HG03571 (cell line): ENCODE results near the gene DHX34.

ENCODE experiments used
- ATAC-seq: cut with Tn5 transposase; IDR thresholded peaks from one replicate; pipeline ENCODE4 v1.9.1; 2021; ENCODE audit not compliant: unreplicated experiment

DHX34 gene

GRCh38 chr19:47415953-47416642 lies 67.0 kb downstream of the DHX34 start:
- no peak for ATAC-seq

GRCh38 chr19:47416643-47416985 lies 67.5 kb downstream of the DHX34 start:
- ATAC-seq, result no peak

- ATAC-seq, result no peak
Measured at GRCh38 chr19:47417107-47417745, 68.1 kb downstream of the DHX34 start.

- ATAC-seq, result no peak
Measured at GRCh38 chr19:47417746-47418691, 68.9 kb downstream of the DHX34 start.

GRCh38 chr19:47418692-47419029 lies 69.5 kb downstream of the DHX34 start:
- ATAC-seq, result no peak

GRCh38 chr19:47419030-47419783 lies 70.1 kb downstream of the DHX34 start, which contains the start of gene MEIS3:
TSS of gene MEIS3 (minus strand) at chr19:47419527. CDS start at chr19:47419081, 446 bp downstream.
- ATAC-seq, result no peak

- ATAC-seq, result no peak
Measured at GRCh38 chr19:47419789-47420188, 70.7 kb downstream of the DHX34 start.

GRCh38 chr19:47421244-47421786 lies 72.2 kb downstream of the DHX34 start:
- ATAC-seq, result no peak

- ATAC-seq, result no peak
Measured at GRCh38 chr19:47421844-47422395, 72.8 kb downstream of the DHX34 start.

- no peak for ATAC-seq
Measured at GRCh38 chr19:47422417-47423163, 73.5 kb downstream of the DHX34 start.

GRCh38 chr19:47423203-47423882 lies 74.2 kb downstream of the DHX34 start:
- no peak for ATAC-seq

- ATAC-seq, result no peak
Measured at GRCh38 chr19:47427241-47428176, 78.4 kb downstream of the DHX34 start.

- no peak for ATAC-seq
Measured at GRCh38 chr19:47428177-47428894, 79.2 kb downstream of the DHX34 start.

GRCh38 chr19:47429140-47429793 lies 80.2 kb downstream of the DHX34 start:
- ATAC-seq, result no peak

- ATAC-seq, result no peak
Measured at GRCh38 chr19:47430041-47430802, 81.1 kb downstream of the DHX34 start.

GRCh38 chr19:47432091-47432490 lies 83.0 kb downstream of the DHX34 start:
- no peak for ATAC-seq
